ENCODE data around the gene ADD2. TPM values are rescaled to one million over a fixed set of nuclear protein-coding genes. Genes with fewer than 3 reads are reported as not detected.

ADD2 gene
- total and polyA plus RNA-seq, 2 experiments from 2014 or later: not detected

- Histone ChIP-seq H3K27ac (no peak overlapping the region), H3K27me3 (replicated peaks; ENCODE audit: insufficient read depth) (0 out of 2 replicates have a peak, but pooled peaks cover 8% of the 10 kb centered on the region), H3K9ac (no peak overlapping the region), H3K36me3 (ENCODE audit: low read depth) (no peaks in the 10 kb centered on the region), H3F3A (ENCODE audit: insufficient read depth) (no peaks in the 10 kb centered on the region), H2AFZ (no peak overlapping the region), H4K20me1 (ENCODE audit: insufficient read depth) (no peaks in the 10 kb centered on the region), H3K4me1 (ENCODE audit: insufficient read depth) (no peaks in the 10 kb centered on the region), H3K79me2 (ENCODE audit: insufficient read depth) (no peaks in the 10 kb centered on the region), H3K4me2 (ENCODE audit: unreplicated experiment) (no peak overlapping the region), H3K9me3 (ENCODE audit: low read depth) (no peaks in the 10 kb centered on the region), H3K9me2 (ENCODE audit: insufficient read depth) (no peaks in the 10 kb centered on the region), H3K4me3 (no peak overlapping the region)
- no peak for TF ChIP-seq EZH2phosphoT487 (IDR thresholded peaks at IDR 0.05; ENCODE audit: insufficient read depth, low read depth)
- TF ChIP-seq EZH2 (IDR thresholded peaks at IDR 0.05; ENCODE audit: insufficient read depth, poor library complexity, severe bottlenecking): no peak
- 76 to 81% methylated on average over 19 to 20 of the region's 20 CpGs for WGBS, 2 experiments (ENCODE audit: low coverage in 1 of 2, low lambda C conversion rate in 2 of 2, missing lambda C conversion rate in 2 of 2)
- DNase-seq: no peak
- in situ Hi-C loops (cut with MboI): no loop called here
Observed at GRCh38 chr2:70676301-70677035, 91.5 kb downstream of the ADD2 start.

- no peaks in the 10 kb centered on the region for H3K79me2 ChIP-seq (ENCODE audit: insufficient read depth)
- H3K9me2 ChIP-seq (ENCODE audit: insufficient read depth): no peaks in the 10 kb centered on the region
- H3K36me3 ChIP-seq (ENCODE audit: low read depth): no peaks in the 10 kb centered on the region
- H3K9me3 ChIP-seq (ENCODE audit: low read depth): no peaks in the 10 kb centered on the region
- no peaks in the 10 kb centered on the region for H3F3A ChIP-seq (ENCODE audit: insufficient read depth)
- no peak for DNase-seq
- TF ChIP-seq EZH2 (IDR thresholded peaks at IDR 0.05; ENCODE audit: insufficient read depth, poor library complexity, severe bottlenecking): no peak
- no peak for TF ChIP-seq EZH2phosphoT487 (IDR thresholded peaks at IDR 0.05; ENCODE audit: insufficient read depth, low read depth)
- WGBS, 2 experiments (ENCODE audit: low coverage in 1 of 2, low lambda C conversion rate in 2 of 2, missing lambda C conversion rate in 2 of 2): 92 to 96% methylated on average over 2 of the region's 2 CpGs
- H3K9ac ChIP-seq: no peak overlapping the region
- H3K4me2 ChIP-seq (ENCODE audit: unreplicated experiment): no peak overlapping the region
- no peaks in the 10 kb centered on the region for H4K20me1 ChIP-seq (ENCODE audit: insufficient read depth)
- H3K27ac ChIP-seq: no peak overlapping the region
- no peak overlapping the region for H3K4me3 ChIP-seq
- 0 out of 2 replicates have a peak, but pooled peaks cover 8% of the 10 kb centered on the region for H3K27me3 ChIP-seq (replicated peaks; ENCODE audit: insufficient read depth)
- no peaks in the 10 kb centered on the region for H3K4me1 ChIP-seq (ENCODE audit: insufficient read depth)
- H2AFZ ChIP-seq: no peak overlapping the region
- in situ Hi-C loops (cut with MboI): no loop called here
Observed at GRCh38 chr2:70675862-70676261, 92.1 kb downstream of the ADD2 start.

- TF ChIP-seq EZH2 (IDR thresholded peaks at IDR 0.05; ENCODE audit: insufficient read depth, poor library complexity, severe bottlenecking): no peak
- H3K9me2 ChIP-seq (ENCODE audit: insufficient read depth): no peaks in the 10 kb centered on the region
- DNase-seq: no peak
Observed at GRCh38 chr2:70674636-70675430, 93.2 kb downstream of the ADD2 start.

GRCh38 chr2:70673041-70673647, 94.9 kb downstream of the ADD2 start:
- no peaks in the 10 kb centered on the region for H4K20me1 ChIP-seq (ENCODE audit: insufficient read depth)
- no peak overlapping the region for H3K9ac ChIP-seq
- H3K9me3 ChIP-seq (ENCODE audit: low read depth): no peaks in the 10 kb centered on the region
- no peak overlapping the region for H3K4me3 ChIP-seq
- H3K79me2 ChIP-seq (ENCODE audit: insufficient read depth): no peaks in the 10 kb centered on the region
- H2AFZ ChIP-seq: no peak overlapping the region
- TF ChIP-seq EZH2phosphoT487 (IDR thresholded peaks at IDR 0.05; ENCODE audit: insufficient read depth, low read depth) (no peak), EZH2 (IDR thresholded peaks at IDR 0.05; ENCODE audit: insufficient read depth, poor library complexity, severe bottlenecking) (no peak)
- no peak for DNase-seq
- in situ Hi-C loops (cut with MboI): no loop called here
- H3K4me2 ChIP-seq (ENCODE audit: unreplicated experiment): no peak overlapping the region
- H3F3A ChIP-seq (ENCODE audit: insufficient read depth): no peaks in the 10 kb centered on the region
- H3K9me2 ChIP-seq (ENCODE audit: insufficient read depth): no peaks in the 10 kb centered on the region
- 62 to 66% methylated on average over 7 of the region's 7 CpGs for WGBS, 2 experiments (ENCODE audit: low coverage in 1 of 2, low lambda C conversion rate in 2 of 2, missing lambda C conversion rate in 2 of 2)
- no peaks in the 10 kb centered on the region for H3K27me3 ChIP-seq (replicated peaks; ENCODE audit: insufficient read depth)
- no peaks in the 10 kb centered on the region for H3K4me1 ChIP-seq (ENCODE audit: insufficient read depth)
- no peaks in the 10 kb centered on the region for H3K36me3 ChIP-seq (ENCODE audit: low read depth)
- no peak overlapping the region for H3K27ac ChIP-seq

More at GRCh38 chr2:70674636-70675430, 93.2 kb downstream of the ADD2 start:
- Histone ChIP-seq H4K20me1 (ENCODE audit: insufficient read depth) (no peaks in the 10 kb centered on the region), H3K36me3 (ENCODE audit: low read depth) (no peaks in the 10 kb centered on the region), H2AFZ (no peak overlapping the region), H3F3A (ENCODE audit: insufficient read depth) (no peaks in the 10 kb centered on the region), H3K27me3 (replicated peaks; ENCODE audit: insufficient read depth) (no peaks in the 10 kb centered on the region), H3K27ac (no peak overlapping the region), H3K4me1 (ENCODE audit: insufficient read depth) (no peaks in the 10 kb centered on the region), H3K4me2 (ENCODE audit: unreplicated experiment) (no peak overlapping the region), H3K9me3 (ENCODE audit: low read depth) (no peaks in the 10 kb centered on the region), H3K4me3 (no peak overlapping the region), H3K79me2 (ENCODE audit: insufficient read depth) (no peaks in the 10 kb centered on the region), H3K9ac (no peak overlapping the region)
- 84 to 85% methylated on average over 11 of the region's 11 CpGs for WGBS, 2 experiments (ENCODE audit: low coverage in 1 of 2, low lambda C conversion rate in 2 of 2, missing lambda C conversion rate in 2 of 2)
- in situ Hi-C loops (cut with MboI): no loop called here

Measured in GM23248 (cell line).